CD14-positive monocyte (primary cell): Measurements from ENCODE around the gene NRDE2. TPM values are rescaled to one million over a fixed set of nuclear protein-coding genes. Genes with fewer than 3 reads are reported as not detected.

Experiments used
- DNase-seq, 3 donors: peaks; one replicate each; pipeline ENCODE4 v3.0.0-alpha.2; 2011 to 2022
- H2AFZ ChIP-seq: 2 replicates; pipeline ENCODE4 v1.6.0; 2012; ENCODE audit warnings: mild to moderate bottlenecking, low read depth, low read length, inconsistent platforms; ENCODE audit not compliant: insufficient read depth, poor library complexity, severe bottlenecking
- H3K27ac ChIP-seq, 2 donors: 1 replicate in 1 of 2; 2 replicates in 1 of 2; pipeline ENCODE4 v1.5.1; 2012 to 2013; ENCODE audit warnings: low read length in 2 of 2, control low read depth in 1 of 2, inconsistent platforms in 1 of 2, low read depth in 1 of 2, mild to moderate bottlenecking in 1 of 2
- H3K27me3 ChIP-seq, 2 donors: one replicate each; pipeline versions ENCODE4 v1.6.0 to v1.6.1; 2011 to 2013; ENCODE audit warnings: low read length in 2 of 2; ENCODE audit not compliant: control insufficient read depth in 2 of 2, insufficient read depth in 2 of 2
- H3K36me3 ChIP-seq, 2 donors: replicated peaks in 1 of 2; 1 replicate in 1 of 2; 2 replicates in 1 of 2; pipeline versions ENCODE4 v1.5.1 to v1.6.1; 2012 to 2013; ENCODE audit warnings: low read length in 2 of 2, control low read depth in 1 of 2, inconsistent platforms in 1 of 2, mild to moderate bottlenecking in 1 of 2; ENCODE audit not compliant: insufficient read depth in 2 of 2, control insufficient read depth in 1 of 2
- H3K4me1 ChIP-seq, 2 donors: 1 replicate in 1 of 2; 2 replicates in 1 of 2; pipeline versions ENCODE4 v1.5.1 to v1.6.1; 2012 to 2013; ENCODE audit warnings: low read length in 2 of 2, control low read depth in 1 of 2, inconsistent platforms in 1 of 2, mild to moderate bottlenecking in 1 of 2, moderate library complexity in 1 of 2; ENCODE audit not compliant: insufficient read depth in 2 of 2, control insufficient read depth in 1 of 2
- H3K4me2 ChIP-seq: replicated peaks from 2 replicates; pipeline ENCODE3; 2012; ENCODE audit warnings: low read length, moderate library complexity, mild to moderate bottlenecking; ENCODE audit not compliant: poor library complexity, severe bottlenecking; ENCODE audit errors: extremely low read depth
- H3K4me3 ChIP-seq, 3 experiments: fragments of 200-600 bp in 1 of 3; sonication (generic) in 1 of 3; replicated peaks in 1 of 3; 1 replicate in 2 of 3; 2 replicates in 1 of 3; pipeline ENCODE4 v1.5.1; 2011 to 2013; ENCODE audit warnings: low read length in 3 of 3, mild to moderate bottlenecking in 3 of 3, control low read depth in 2 of 3, low read depth in 2 of 3, inconsistent platforms in 1 of 3, moderate library complexity in 1 of 3
- H3K79me2 ChIP-seq: 2 replicates; pipeline ENCODE4 v1.6.0; 2012; ENCODE audit warnings: mild to moderate bottlenecking, control low read depth, inconsistent platforms, low read length, moderate library complexity; ENCODE audit not compliant: insufficient read depth
- H3K9ac ChIP-seq: 2 replicates; pipeline ENCODE4 v1.6.0; 2017; ENCODE audit warnings: low read length, mild to moderate bottlenecking; ENCODE audit not compliant: insufficient read depth, poor library complexity, severe bottlenecking
- H3K9me3 ChIP-seq, 2 donors: replicated peaks in 1 of 2; 1 replicate in 1 of 2; 2 replicates in 1 of 2; pipeline versions ENCODE4 v1.5.1 to v1.6.1; 2012 to 2013; ENCODE audit warnings: low read length in 2 of 2, control low read depth in 1 of 2; ENCODE audit not compliant: control insufficient read depth in 1 of 2, insufficient read depth in 1 of 2
- H4K20me1 ChIP-seq: 2 replicates; pipeline ENCODE4 v1.6.0; 2012; ENCODE audit warnings: mild to moderate bottlenecking, low read length, control low read depth, moderate library complexity; ENCODE audit not compliant: insufficient read depth
- H3K27ac Mint-ChIP-seq, 7 donors: one replicate each; pipeline ENCODE4 v1.8.0; 2020; ENCODE audit warnings: mild to moderate bottlenecking in 7 of 7, mixed read lengths in 7 of 7, moderate library complexity in 6 of 7, inconsistent platforms in 2 of 7
- H3K27me3 Mint-ChIP-seq, 3 donors: one replicate each; pipeline ENCODE4 v1.8.0; 2021 to 2022; ENCODE audit warnings: low read depth in 3 of 3, mild to moderate bottlenecking in 3 of 3, mixed read lengths in 3 of 3, moderate library complexity in 3 of 3, inconsistent platforms in 1 of 3
- H3K36me3 Mint-ChIP-seq, 2 donors: one replicate each; pipeline ENCODE4 v1.8.0; 2020; ENCODE audit warnings: mixed read lengths in 2 of 2, inconsistent platforms in 1 of 2, mild to moderate bottlenecking in 1 of 2
- H3K4me1 Mint-ChIP-seq: one replicate; pipeline ENCODE4 v1.8.0; 2020; ENCODE audit warnings: mild to moderate bottlenecking, mixed read lengths
- H3K4me3 Mint-ChIP-seq, 2 donors: one replicate each; pipeline ENCODE4 v1.8.0; 2020; ENCODE audit warnings: mild to moderate bottlenecking in 2 of 2, mixed read lengths in 2 of 2, moderate library complexity in 1 of 2
- H3K9me3 Mint-ChIP-seq, 7 donors: one replicate each; pipeline ENCODE4 v1.8.0; 2020 to 2022; ENCODE audit warnings: mixed read lengths in 7 of 7, mild to moderate bottlenecking in 6 of 7, moderate library complexity in 6 of 7, inconsistent platforms in 2 of 7
- WGBS: methylation state at CpG from one replicate; pipeline ENCODE4 v1.1.5; 2013; ENCODE audit warnings: missing lambda C conversion rate; ENCODE audit not compliant: insufficient coverage; 5-methylcytosine and 5-hydroxymethylcytosine counted together
- intact Hi-C, 2 donors: fragments of 100-400 bp; cut with micrococcal nuclease; formaldehyde crosslinking; loops; one replicate each; pipeline versions ENCODE4 v1.15.0 to v1.15.1; 2023
- polyA plus RNA-seq, 3 donors: library from polyadenylated mRNA; depleted of rRNA in 1 of 3; unstranded in 2 of 3; stranded (reverse) in 1 of 3; fragments of 300-500 nt in 2 of 3; fragments of >200 nt in 1 of 3; fragmentation: Illumina TruSeq in 2 of 3; gene quantifications; 1 replicate in 2 of 3; 2 replicates in 1 of 3; pipeline ENCODE4 v1.2.3, GENCODE V29; 2012 to 2021
- TF ChIP-seq, protein P1 (sequence below): fragments of 200-600 bp; IDR thresholded peaks from one replicate; pipeline ENCODE4 v1.8.0; 2022; ENCODE audit warnings: antibody characterized with exemption, mild to moderate bottlenecking

Gene NRDE2
- polyA plus RNA-seq, 3 donors = 4.7 to 7.4 (median 6.7) TPM

GRCh38 chr14:90295870-90296516 lies 35.7 kb downstream of the NRDE2 start:
- peak overlapping the region; percentile 80 to 94 for H3K27ac ChIP-seq
- H3K4me1 Mint-ChIP-seq = peaks cover 62% of the 10 kb centered on the region
- peak; percentile 79 to 91 (median 87) for DNase-seq
- H3K4me3 Mint-ChIP-seq = peak overlapping the region; percentile 48 to 74
- TF ChIP-seq, protein P1, sequence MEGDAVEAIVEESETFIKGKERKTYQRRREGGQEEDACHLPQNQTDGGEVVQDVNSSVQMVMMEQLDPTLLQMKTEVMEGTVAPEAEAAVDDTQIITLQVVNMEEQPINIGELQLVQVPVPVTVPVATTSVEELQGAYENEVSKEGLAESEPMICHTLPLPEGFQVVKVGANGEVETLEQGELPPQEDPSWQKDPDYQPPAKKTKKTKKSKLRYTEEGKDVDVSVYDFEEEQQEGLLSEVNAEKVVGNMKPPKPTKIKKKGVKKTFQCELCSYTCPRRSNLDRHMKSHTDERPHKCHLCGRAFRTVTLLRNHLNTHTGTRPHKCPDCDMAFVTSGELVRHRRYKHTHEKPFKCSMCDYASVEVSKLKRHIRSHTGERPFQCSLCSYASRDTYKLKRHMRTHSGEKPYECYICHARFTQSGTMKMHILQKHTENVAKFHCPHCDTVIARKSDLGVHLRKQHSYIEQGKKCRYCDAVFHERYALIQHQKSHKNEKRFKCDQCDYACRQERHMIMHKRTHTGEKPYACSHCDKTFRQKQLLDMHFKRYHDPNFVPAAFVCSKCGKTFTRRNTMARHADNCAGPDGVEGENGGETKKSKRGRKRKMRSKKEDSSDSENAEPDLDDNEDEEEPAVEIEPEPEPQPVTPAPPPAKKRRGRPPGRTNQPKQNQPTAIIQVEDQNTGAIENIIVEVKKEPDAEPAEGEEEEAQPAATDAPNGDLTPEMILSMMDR = no peak
- H3K9me3 ChIP-seq = no peaks in the 10 kb centered on the region
- peaks cover 0 to 2% (median 0%) of the 10 kb centered on the region in 7 donors for H3K9me3 Mint-ChIP-seq
- peak overlapping the region; percentile 63 for H3K9ac ChIP-seq
- peaks cover 0 to 3% (median 3%) of the 10 kb centered on the region in 3 donors for H3K27me3 Mint-ChIP-seq
- H2AFZ ChIP-seq = no peak overlapping the region
- H3K4me3 ChIP-seq = peak overlapping the region in 1 of 3 experiments; percentile 51
- H3K4me2 ChIP-seq = peak overlapping the region; percentile 65
- peaks cover 69 to 72% of the 10 kb centered on the region in 2 donors for H3K4me1 ChIP-seq
- H4K20me1 ChIP-seq = no peaks in the 10 kb centered on the region
- H3K79me2 ChIP-seq = peaks cover 15% of the 10 kb centered on the region
- H3K27ac Mint-ChIP-seq = peak overlapping the region; percentile 94 to 98 (median 95)
- WGBS = 30% methylated on average over 2 of the region's 5 CpGs
- peaks cover 19 to 34% of the 10 kb centered on the region in 2 donors for H3K36me3 ChIP-seq
- intact Hi-C loops = no loop called here
- peaks cover 40 to 42% of the 10 kb centered on the region in 2 donors for H3K36me3 Mint-ChIP-seq
- H3K27me3 ChIP-seq = no peaks in the 10 kb centered on the region

DNA sequence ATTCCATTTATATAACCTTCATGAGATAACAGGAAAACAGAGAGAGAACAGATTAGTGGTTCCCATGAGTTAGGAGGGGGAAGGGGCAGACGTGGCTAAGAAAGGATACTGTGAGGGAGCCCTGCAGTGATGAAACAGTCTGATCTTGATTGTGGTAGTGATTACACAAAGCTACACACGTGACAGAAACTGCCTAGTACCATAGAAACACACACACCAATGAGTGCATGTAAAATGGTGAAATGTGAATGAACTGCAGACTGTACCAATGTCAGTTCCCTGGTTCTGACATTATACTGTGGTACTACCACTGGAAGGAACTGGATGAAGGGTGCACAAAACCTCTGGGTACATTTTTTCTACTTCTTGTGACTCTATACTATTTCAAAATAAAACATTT lies 36.9 kb downstream of the NRDE2 start:
- Histone ChIP-seq H3K36me3 (peaks cover 29 to 45% of the 10 kb centered on the region in 2 donors), H3K4me1 (peaks cover 59 to 62% of the 10 kb centered on the region in 2 donors), H3K27ac (peak overlapping the region; percentile 32 to 94), H3K9me3 (no peaks in the 10 kb centered on the region), H2AFZ (no peak overlapping the region), H3K4me2 (peak overlapping the region; percentile 14), H3K9ac (no peak overlapping the region), H4K20me1 (no peaks in the 10 kb centered on the region), H3K79me2 (peaks cover 15% of the 10 kb centered on the region), H3K27me3 (no peaks in the 10 kb centered on the region), H3K4me3 (no peak overlapping the region)
- Mint-ChIP-seq H3K36me3 (peaks cover 48 to 54% of the 10 kb centered on the region in 2 donors), H3K4me3 (no peak overlapping the region), H3K27ac (peak overlapping the region; percentile 46 to 96 (median 94)), H3K4me1 (peaks cover 51% of the 10 kb centered on the region), H3K27me3 (peaks cover 0 to 5% (median 3%) of the 10 kb centered on the region in 3 donors), H3K9me3 (peaks cover 0 to 2% (median 0%) of the 10 kb centered on the region in 7 donors)
- intact Hi-C loops = loop anchor here (5.0 kb wide), 2 partner anchors 87 to 102 kb away; partner anchors contain the start of gene CALM1 (in 1 of the 2)
- TF ChIP-seq, protein P1 = no peak
- DNase-seq = peak; percentile 81 to 93 (median 91)
- no CpG with 5 or more reads among the region's 2 CpGs for WGBS
